Bone marrow (tissue), 2 donors: ENCODE results near the gene RAET1G.
"Not testable (repeated sequence)": the region's sequence is repeated elsewhere in the genome, so short reads cannot be mapped to it uniquely, and the experiment has no call there.

Experiments used
- DNase-seq, 2 donors: peaks; one replicate each; lab custom pipeline; 2025; lab: John Stamatoyannopoulos, UW

RAET1G gene

DNA sequence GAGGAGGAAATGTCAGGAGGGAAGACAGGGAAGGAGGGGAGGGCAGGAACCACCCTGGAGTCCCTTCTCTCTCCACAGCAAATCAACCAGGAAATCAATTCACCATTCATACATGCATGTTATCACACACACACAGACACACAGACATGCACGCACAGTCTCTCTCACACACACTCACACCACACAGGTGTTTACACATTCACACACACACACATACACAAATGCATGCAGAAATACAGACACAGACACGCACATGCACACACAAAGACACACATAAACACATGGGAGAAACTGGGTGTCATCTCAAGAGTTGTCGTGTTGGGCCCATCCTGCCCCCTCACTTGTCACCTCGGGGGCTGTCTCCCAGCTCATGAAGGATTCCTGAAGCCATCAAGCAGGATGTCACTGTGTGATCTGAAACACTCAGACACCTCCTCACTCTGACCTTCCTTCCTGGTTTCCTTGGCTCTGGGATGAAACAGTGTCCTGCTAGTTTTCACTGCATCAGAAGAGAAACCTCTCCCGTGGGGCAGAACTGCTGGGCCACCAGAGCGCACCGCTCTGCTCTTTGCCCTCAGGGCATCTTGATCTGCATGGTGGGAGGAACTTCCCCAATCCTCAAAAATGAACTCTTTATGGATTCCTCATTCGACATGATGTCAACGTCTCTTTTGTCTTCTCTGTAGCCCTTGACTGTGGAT is 9.2 kb downstream of the RAET1G start:
- DNase-seq, result no peak

DNA sequence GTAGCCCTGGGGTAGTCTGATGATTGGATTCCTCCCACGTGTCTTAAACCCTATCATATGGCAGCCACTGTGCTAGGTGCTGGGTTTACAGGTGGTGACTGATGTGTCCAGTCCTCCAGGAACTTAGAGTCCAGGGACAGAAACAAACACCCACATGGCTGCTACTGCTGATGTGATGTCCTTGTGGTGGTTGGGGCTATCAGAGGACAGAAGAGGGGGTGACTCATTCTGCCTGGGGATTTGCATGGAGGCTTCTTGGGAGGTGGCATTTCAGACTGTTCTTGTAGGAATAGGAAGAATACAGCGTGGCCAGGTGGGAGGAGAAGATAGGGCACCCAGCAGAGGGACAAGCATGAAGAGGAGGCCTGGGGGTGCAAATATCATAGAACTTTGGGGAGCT is 9.8 kb downstream of the RAET1G start:
- no peak for DNase-seq

DNA sequence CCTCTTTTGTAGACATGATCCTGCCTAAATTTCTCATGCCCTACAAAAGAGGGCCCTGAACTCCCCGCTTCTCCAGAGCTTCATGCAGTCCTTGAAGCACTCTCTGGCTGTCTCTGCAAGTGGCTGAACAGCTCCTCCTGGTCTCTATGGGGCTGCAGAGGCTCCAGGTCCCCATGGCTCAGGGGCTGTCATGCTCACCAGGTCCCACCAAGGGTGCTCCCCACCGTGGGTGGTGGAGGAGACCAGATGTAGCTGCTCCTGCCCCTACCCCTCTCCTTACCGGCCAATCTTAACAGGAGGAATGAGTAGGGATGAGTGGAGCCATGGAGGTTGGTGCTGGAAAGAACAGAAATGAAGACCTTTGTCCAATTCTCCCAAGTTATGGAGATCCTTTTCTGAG is 10.2 kb downstream of the RAET1G start:
- DNase-seq, result not testable (repeated sequence)

DNA sequence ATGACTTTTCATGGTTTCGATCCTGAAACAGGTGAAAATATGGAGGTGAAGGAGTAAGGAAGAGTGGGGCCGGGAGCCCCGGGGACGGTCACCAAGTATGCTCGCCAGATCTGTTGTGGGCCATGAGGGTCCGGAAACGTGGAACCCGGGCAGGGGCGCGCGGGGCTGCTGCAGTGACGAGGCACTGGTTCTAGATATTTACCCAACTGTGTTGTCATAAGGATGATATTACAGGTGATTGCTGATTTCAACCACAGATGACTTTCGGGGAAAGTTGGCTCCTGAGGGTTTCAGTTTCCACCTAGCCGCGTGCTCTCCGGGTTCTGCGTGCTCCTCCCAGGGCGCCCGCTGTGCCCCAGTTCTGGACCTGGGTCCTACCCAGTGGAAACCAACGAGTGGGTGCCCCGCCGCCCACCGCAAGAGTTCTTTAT is 12.2 kb downstream of the RAET1G start:
- no peak for DNase-seq

DNA sequence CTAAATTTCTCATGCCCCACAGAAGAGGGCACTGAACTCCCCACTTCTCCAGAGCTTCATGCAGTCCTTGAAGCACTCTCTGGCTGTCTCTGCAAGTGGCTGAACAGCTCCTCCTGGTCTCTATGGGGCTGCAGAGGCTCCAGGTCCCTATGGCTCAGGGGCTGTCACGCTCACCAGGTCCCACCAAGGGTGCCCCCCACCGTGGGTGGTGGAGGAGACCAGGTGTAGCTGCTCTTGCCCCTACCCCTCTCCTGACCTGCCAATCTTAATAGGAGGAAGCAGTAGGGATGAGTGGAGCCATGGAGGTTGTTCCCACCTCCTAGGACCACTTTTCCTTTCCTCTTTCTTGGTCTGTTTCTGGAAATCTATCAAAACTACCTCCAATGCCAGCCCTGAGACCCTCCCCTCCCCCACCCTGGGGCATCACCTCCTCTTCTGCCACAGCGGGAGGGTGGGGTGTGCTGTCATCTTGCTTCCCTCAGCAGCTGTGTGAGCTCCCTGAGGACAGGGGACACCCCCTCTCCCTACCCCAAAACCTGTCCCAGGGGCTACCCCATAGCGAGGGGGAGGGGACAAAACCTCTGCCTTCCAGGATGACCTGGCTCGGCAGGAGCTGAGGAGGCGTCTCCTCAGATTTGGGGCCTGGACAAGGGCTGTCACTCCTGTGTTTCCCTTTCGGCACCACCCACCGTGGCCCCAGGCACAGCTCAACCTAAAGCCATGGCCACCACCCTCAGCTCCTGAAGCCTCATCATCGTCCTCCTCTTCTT is 13.0 kb downstream of the RAET1G start:
- DNase-seq, result no peak

DNA sequence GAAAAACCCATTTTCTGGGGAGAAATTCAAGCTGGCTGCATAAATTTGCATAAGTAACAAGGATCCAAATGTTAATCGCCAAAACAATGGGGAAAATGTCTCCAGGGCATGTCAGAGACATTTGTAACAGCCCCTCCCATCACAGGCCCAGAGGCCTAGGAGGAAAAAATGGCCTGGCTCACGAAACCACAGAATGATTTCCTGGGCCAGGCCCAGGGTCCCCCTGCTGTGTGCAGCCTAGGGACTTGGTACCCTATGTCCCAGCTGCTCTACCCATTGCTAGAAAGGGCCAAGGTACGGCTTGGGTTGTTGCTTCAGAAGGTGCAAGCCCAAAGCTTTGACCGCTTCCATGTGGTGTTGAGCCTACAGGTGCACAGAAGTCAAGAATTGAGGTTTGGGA is 14.4 kb downstream of the RAET1G start:
- DNase-seq, result not testable (repeated sequence)

DNA sequence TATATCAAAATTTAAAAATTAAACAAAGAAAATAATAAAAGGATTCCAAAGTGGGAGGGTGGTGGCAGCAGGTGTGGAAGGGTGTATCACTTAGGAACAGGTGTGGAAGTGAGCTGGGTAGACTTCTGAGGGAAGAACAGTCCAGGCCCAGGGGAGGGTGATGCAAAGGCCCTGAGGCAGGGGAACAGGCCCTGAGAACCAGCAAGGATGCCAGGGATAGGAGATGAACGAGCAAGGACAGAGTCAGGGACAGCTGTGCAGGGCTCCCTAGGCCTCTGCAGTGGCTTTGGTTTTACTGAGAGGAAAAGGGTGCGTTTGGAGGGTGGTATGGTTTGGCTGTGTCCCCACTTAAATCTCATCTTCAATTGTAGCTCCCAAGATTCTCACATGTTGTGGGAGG is 15.6 kb downstream of the RAET1G start:
- DNase-seq, result no peak

DNA sequence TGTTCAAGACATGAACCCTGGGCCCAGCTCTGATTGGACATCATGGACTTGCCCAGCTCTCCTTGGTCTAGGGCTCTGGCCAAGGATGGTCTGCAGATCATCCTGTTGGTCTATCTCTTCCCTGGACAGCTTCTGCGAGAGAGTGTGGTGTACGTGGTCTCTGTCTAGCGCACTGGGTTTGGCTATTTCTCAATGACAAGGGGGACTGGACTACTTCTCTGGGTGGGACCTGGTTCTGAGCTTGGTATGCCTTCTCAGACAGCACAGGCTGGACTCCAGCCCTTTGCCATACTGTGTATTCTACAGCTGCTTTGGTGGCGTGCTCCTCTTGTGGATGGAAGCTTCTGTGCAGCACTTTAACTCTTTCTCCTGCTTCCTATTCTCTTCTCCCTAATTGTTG is 16.5 kb downstream of the RAET1G start:
- no peak for DNase-seq

DNA sequence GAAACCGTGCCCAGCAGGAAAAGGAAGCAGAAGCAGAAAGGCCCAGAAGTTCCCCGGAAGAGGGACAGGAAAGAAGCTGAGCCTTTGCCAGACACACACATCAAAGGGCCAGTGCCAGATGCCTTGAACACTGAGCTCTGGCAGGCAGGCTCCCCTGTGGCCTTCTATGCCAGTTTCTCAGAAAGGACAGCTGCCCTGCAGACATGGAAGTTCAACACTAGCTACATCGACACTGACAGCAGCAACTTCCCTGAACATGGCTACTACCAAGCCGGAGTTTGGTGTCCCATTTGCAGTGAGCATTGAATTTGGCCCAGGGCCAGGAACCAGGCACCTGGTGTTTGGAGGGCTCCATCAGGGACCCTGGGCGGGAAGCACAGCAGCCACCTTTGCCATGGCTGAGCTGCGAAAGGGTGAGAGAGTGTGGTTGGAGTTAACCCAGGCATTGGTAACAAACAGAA is 17.0 kb downstream of the RAET1G start:
- no peak for DNase-seq

DNA sequence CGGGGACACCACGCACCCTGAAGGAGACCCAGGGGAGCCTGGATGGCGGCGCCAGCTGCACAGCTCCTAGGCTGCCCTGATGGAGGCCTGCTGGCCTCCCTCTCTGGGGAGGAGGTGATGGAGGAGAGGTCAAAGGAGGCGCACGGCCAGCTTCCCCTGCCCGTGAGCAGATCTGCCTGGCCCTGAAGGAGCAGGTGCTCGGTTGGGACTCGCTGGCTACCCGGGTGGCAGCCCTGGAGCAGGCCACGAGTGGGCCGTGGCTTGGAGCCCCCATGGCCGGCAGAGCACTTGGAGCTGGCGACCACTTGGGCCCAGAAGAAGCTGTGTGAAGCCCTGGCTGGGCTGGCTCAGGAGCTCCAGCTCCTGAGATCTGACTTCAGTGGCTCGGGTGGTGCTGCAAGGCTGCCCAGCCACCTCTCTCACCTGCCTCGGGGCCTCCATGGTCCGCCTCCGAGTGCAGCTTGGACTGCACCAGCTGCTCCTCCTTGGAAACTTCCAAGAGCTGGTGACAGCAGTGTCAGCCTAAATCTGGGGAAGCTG is 17.5 kb downstream of the RAET1G start:
- DNase-seq, result no peak

DNA sequence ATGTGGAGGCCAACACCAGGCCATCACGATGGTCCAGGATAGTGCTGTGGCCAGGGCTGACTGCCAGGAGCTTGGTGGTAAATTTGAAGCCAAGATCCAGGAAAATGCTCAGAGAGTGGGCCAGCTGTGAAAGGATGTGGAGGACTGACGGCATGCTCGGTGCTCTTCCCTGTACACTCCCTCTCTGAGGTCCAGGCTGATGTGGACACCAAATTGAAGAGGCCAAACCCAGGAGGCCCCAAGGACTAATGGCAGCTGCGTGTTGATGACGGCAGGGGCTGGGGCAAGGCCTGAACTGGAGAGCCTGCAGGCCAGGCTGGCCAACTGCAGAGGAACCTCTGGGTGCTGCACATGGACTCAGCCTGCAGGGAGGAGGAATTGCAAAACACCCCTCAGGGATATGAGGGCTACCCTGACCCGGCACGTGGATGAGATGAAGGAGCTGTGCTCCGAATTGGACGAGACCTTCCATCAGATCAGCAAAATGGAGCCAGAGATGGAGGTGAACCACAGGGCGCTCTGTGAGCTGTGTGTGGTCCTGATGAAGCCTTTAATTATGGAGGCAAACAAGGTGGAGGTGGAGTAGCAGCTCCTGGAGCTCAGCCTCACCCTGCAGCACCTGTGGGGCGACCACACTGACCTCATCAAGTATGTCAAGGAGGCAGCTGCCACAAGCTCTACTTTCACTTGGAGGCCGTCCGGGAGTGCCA is 18.1 kb downstream of the RAET1G start:
- DNase-seq, result no peak

DNA sequence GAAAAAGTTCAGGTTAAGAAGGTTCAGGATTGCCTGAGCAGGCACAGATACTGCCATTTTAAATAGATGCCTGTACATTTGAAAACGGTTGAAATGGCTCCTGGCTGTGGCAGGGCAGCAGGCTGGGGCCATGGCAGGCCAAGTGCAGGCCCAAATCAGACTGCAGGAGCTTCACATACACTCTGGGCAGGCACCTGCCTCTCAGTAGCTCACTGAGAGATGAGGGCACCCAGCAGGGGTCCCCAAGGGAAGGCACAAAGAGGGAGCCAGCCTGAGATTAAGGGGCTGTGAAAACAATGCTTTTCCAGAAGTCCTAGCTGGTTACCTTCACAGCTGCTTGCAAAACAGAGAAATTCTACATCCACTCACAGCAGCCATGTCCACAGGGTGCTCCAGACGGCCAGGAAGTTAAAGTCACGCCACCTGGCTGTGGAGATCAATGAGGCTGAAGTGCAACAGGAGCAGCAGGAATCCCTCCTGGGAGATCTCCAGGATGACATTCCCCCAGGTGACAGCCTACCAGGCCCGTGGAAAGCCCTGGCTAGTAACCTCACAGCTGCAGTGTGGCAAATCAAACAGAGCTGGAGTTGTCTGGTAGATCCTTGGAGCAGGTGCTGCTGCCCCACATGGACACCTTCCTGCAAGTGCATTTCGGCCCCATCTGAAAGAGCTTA is 18.8 kb downstream of the RAET1G start:
- no peak for DNase-seq

DNA sequence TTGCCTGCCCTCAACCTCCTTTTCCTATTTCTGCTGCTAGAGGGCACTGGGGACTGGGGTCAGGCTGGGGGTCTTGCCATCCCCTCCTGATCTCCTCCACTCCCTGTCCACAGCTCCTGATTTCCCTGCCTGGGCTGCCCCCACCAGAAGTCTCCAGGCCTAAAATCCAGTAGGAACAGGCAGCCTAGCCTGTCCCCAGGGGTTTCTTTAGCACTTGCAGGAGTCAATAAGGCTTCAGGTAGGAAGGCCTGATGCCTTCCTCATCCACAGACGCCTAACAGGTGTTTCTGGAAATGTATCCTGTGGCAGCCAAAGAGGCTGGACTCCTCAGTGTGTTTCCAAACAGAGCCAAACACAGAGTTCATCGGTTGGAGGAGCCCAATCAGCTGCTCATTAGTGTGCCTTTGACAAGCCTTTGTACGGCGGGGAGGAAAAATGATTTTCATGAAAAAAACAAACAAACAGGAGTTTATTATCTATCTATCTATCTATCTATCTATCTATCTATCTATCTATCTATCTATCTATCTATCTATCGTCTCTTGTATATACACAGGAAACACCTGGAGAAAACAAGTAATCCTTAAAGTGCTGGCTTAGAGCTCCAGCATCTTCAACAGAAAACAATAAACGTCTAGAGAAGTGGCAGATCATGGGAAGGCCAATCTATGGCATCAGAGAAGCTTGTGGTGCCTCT is 21.3 kb downstream of the RAET1G start:
- no peak for DNase-seq

DNA sequence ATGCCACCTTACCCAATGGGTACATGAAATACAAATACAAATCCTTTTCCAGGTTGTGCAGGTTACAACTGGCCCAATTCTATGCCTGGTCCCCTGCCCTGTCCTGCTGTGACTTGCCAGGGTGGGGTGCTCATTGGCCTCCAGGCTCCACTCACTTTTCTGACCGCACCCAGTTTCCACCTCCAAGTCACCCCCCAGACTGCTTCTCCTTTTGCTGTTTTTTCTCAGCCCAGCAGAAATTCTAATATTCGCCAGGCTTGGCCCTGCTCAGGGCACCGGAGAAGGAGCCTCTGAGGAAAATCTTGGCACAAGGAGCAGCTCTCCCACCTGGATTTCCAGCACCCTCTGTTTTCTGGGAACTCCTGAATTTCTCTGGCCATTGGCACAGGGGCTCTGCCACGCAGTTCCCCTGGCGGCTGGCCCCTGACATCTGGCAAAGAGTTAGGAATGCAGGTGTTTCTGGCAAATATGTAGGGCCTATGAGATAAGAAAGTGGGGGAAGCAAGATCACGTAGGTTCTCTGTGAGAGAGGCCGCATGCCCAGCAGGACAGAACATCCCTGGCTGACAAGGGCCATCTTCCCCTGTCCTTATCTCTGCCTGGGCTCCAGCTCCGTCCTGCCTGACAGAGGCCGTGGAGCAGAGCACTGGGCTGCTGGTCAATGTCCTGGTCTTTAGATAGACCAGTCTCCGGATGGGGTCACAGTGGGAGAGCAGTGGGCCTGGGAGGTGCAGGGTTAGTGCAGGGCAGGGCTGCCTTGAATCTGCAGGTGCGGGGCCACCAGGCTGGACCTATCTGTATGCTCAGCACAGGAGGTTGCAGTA is 22.1 kb downstream of the RAET1G start:
- DNase-seq, result no peak

DNA sequence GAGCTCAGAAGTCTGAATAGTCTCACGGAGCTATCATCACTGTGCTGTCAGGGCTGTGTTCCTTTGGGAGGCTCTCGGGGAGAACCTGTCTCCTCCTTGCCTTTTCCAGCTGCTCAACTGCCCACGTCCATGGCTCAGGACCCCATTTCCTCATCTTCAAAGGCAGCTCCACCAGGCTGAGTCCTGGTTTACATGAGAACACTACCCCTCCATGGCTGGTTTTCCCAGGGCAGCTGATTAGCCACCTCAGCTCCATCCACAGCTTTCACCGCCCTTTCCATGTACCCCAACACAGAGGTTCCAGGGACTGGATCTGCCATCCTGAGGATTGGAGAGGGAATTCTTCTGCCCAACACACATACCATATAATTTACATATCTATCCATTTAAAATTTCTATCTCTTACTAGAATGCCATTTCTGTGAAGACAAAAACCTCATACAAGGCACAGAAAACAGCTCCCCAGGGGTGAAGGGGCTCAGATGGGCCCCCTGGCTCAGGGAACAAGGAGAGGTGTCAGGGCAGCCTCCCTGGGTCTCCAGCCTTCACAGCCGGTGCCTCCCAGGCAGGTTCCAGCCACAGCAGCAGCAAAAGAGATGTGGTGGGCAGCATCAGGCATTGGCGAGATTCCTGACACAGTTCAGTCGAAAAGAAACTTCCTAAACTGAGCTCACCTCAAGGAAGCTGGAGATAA is 22.8 kb downstream of the RAET1G start:
- DNase-seq, result no peak

DNA sequence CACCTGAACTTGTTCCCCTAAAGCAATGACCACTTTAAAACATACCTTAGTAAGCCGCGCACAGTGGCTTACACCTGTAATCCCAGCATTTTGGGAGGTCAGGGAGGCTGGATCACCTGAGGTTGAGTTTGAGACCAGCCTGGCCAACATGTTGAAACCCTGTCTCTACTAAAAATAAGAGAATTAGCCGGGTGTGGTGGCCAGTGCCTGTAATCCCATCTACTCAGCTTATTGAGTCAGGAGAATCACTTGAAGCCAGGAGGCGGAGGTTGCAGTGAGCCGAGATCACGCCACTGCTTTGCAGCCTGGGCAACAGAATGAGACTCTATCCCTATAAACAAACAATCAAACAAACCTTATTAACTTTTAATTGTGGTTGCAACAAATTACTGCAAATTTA is 23.4 kb downstream of the RAET1G start:
- DNase-seq, result no peak

DNA sequence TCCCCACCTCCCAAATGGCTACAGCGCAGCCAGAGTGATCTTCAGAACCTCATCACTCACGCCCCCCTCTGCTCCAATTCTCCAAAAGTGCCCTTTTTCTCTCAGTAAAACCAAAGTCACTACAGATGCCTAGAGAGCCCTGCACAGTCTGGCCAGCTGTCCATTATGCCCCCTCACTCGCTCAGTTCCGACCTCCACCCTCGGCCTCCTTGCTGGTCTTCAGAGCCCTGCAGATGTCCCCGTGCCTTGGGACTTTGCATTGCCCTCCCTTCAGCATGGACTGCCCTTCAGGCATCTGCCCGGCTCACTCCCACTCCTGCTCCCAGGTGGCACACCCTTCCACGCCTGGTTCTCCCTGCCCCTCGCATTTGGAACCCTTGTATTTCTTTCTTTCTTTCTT is 24.0 kb downstream of the RAET1G start:
- no peak for DNase-seq

DNA sequence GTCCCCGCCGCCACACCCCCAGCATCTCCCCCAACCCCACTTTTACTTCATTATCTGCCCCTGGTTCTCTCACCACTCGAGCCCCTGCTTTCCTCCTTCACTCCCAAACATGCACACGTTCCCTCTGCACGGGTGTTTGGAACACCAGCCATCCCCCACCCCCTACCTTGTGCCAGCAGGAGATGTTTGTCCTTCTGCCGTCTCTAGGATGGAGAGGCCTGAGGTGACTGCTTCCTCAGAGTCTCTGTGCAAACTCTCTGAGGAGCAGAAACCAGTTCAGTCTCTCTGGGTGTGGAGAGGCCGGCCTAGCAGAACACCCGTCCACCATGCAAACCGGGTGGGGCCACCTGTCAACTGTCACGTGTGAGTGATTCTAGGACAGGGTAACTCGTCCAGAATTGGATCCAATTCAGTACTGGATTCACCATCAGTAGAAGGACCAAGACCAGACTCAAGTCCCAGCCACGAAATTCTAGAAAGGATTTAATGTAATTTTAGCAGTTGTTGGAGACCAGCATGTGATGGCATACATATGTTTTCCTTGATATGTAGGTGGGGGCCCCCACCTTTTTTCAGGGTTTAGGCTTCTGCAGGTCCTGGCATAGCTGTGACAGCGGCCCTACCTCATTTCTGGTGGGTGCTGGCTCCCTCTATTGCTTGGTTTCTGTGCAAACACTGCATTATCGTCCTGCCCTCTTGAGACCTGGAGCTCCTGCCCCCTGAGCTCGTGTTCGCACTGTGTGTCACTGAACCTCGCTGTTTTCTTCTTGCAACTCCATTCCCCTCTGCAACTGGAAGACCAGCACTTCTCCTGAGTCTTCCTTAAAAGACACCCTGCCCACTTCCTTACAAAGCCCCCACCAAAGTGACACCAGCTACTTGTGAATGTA is 24.8 kb downstream of the RAET1G start, which contains the start of gene RAET1E:
TSS of gene RAET1E (minus strand) at position 259 of the 890 bp plus-strand sequence. CDS start 7,212 bp downstream, outside the sequence.
- no peak for DNase-seq
